Measurements from ENCODE around the gene CNDP2.

The CNDP2 gene

DNA sequence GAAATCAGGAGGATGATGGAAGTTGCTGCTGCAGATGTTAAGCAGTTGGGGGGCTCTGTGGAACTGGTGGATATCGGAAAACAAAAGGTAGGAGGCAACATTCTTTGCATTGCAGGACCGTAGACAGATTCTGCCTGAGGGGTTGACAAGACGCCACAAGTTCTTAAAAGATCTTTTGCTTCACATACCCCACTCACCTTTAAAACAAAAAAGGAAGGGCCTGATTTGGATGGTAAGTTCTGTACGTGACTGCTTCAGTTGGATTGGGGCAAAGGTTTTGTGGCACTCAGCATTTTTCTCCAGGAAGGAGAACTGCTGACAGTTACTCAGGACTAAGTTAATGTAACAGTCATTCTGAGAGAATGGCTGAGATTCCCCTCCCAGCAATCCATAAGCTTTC is 5.2 kb downstream of the CNDP2 start:
- DNase-seq (ENCODE audit: extremely low spot score) = no peak
- TF ChIP-seq, protein P1, sequence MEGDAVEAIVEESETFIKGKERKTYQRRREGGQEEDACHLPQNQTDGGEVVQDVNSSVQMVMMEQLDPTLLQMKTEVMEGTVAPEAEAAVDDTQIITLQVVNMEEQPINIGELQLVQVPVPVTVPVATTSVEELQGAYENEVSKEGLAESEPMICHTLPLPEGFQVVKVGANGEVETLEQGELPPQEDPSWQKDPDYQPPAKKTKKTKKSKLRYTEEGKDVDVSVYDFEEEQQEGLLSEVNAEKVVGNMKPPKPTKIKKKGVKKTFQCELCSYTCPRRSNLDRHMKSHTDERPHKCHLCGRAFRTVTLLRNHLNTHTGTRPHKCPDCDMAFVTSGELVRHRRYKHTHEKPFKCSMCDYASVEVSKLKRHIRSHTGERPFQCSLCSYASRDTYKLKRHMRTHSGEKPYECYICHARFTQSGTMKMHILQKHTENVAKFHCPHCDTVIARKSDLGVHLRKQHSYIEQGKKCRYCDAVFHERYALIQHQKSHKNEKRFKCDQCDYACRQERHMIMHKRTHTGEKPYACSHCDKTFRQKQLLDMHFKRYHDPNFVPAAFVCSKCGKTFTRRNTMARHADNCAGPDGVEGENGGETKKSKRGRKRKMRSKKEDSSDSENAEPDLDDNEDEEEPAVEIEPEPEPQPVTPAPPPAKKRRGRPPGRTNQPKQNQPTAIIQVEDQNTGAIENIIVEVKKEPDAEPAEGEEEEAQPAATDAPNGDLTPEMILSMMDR (IDR thresholded peaks at IDR 0.05; ENCODE audit: control extremely low read depth, extremely low read depth, low read depth, missing control alignments) = no peak
- ChIA-PET POLR2A (no interaction called here), CTCF (no interaction called here)

DNA sequence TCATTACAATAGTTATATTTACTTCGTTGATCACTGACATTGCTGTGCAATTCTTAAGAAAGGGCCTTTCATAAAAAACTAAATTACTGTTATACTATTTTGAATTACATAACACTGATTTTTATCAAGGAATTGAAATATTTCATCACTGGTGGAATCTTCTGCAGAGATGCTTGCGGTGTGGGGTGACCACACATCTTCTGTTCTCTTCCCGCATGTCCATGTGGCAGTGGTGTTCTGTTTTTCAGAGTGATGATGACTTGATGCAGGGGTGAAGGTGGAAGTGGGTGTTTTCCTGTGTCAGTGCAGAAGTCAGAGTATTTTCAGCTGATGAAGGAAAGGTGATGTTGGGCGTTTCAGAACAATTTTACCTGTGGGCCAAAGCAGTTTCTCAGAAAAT is 7.0 kb downstream of the CNDP2 start:
- no peak for DNase-seq (ENCODE audit: extremely low spot score)
- TF ChIP-seq, protein P1 (IDR thresholded peaks at IDR 0.05; ENCODE audit: control extremely low read depth, extremely low read depth, low read depth, missing control alignments) = no peak
- CTCF ChIA-PET = no interaction called here
- POLR2A ChIA-PET = interaction anchor here (0.6 to 0.7 kb wide), 2 partner anchors 706 to 1990 kb away, joined by 3 to 4 read pairs; partner anchors contain the start of gene PTGR3

DNA sequence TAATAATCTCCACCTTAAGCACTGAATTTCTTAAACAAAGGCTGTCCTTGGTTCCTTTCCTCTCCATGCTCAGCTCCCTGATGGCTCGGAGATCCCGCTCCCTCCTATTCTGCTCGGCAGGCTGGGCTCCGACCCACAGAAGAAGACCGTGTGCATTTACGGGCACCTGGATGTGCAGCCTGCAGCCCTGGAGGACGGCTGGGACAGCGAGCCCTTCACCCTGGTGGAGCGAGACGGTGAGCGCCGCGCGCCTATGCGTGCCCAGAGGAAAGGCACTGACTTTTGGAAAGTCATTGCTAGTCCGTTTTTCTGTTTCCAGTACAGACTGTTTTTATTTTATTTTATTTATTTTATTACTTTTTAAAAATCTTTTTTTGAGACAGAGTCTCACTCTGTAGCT is 9.6 kb downstream of the CNDP2 start:
- DNase-seq (ENCODE audit: extremely low spot score) = no peak
- POLR2A ChIA-PET = interaction anchor here (0.8 kb wide), 1 partner anchor 442 kb away, joined by 8 read pairs; no protein-coding TSS in a partner anchor
- CTCF ChIA-PET = no interaction called here
- TF ChIP-seq, protein P1 (IDR thresholded peaks at IDR 0.05; ENCODE audit: control extremely low read depth, extremely low read depth, low read depth, missing control alignments) = no peak

DNA sequence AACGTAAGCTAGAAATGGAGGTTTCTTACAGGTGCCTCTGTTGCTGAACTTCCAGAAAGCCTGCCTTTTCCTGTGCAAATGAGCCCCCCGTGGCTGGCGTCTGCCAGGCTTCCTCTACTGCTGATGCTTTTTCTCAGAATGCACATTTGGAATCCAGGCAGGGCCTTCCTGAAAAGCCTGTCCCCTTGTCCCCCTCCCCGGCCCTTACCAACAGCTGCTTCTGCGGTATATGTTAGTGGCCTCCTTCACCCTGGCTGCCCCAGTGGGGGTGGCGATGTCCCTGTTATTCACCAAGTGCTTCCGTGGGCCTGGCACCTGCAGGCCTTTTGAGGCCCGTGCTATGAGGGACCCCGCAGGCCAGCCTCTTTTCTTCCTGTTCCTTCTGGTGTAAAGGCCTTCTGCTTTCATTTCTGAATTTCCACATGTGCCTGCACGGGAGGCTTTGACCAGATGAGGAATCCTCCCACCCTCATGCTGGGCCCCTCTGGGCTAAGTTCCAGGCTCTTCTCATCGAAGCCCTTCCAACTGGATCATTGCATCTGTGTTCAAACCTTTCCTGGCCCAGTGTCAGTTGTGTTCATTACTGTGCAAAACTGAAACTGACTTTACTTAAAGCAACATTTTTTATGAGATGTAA is 10.4 kb downstream of the CNDP2 start:
- no peak for DNase-seq (ENCODE audit: extremely low spot score)
- ChIA-PET POLR2A (no interaction called here), CTCF (no interaction called here)
- TF ChIP-seq, protein P1 (IDR thresholded peaks at IDR 0.05; ENCODE audit: control extremely low read depth, extremely low read depth, low read depth, missing control alignments) = no peak

DNA sequence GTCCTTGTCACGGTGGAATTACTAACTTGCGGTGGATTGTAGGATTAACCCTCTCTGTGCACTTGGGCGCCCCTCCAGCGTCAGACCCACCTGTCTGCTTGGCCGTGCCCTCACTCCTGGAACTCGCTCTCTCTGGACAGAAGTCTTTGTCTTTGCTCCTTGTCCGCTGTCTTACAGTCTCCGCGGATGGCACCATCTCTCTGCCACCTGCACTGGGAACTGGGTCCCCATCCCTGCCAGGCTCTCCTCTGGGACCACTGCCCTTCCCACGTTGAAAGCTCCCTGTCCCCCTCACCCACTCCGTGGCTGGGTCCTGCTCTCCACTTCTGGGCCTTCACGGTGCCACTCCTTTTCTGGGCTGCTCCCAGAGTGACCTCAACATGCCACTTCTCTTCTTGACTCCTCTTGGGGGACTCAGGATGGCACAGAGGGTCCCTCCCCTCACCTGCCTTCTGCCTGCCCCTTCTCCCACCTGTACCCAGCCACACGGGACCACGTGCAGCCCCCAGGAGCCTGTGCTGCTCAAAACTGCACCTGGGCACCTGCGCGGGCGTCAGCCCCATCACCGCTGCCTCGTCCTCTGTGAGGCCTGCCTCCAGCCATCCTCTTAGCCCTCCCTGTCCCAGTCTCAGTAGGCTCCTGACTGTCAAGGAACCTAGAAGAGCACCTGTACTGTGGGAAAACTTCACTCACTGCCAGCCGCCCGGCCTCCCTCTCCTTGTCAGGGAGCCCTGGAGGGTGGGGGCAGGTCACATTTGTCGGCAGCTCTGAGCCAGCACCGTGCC is 11.1 kb downstream of the CNDP2 start:
- POLR2A ChIA-PET = no interaction called here
- TF ChIP-seq, protein P1 (IDR thresholded peaks at IDR 0.05; ENCODE audit: control extremely low read depth, extremely low read depth, low read depth, missing control alignments) = no peak
- CTCF ChIA-PET = no interaction called here
- DNase-seq (ENCODE audit: extremely low spot score) = no peak

DNA sequence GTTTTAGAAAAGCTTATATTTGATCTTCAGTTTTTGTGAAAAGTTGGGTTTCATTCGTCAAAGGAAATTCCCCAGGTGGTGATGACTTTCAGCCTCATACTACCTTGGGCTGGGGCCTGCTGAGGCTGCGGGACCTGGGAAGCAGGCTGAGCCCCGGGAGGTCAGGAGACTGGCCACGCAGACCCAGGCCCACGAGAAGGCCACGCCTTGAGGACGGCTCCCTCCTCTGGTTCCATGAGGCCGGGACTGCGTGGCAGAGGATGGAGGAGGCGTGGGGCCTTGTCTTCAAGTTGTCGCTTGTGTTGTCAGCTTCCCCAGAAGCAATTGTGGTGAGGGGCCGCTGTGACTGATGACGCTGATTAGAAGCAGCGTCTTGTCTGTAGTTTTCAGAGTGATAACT is 11.8 kb downstream of the CNDP2 start:
- TF ChIP-seq, protein P1 (IDR thresholded peaks at IDR 0.05; ENCODE audit: control extremely low read depth, extremely low read depth, low read depth, missing control alignments) = no peak
- CTCF ChIA-PET = no interaction called here
- DNase-seq (ENCODE audit: extremely low spot score) = no peak
- POLR2A ChIA-PET = no interaction called here
